KOPT-K1 (cell line): ENCODE measurements around the gene TMPO.
"Not testable (repeated sequence)": the region's sequence is repeated elsewhere in the genome, so short reads cannot be mapped to it uniquely, and the experiment has no call there.

Source experiments
- H3K27ac ChIP-seq: fragments of 200-600 bp; sonication (generic); 2 replicates; pipeline ENCODE4 v1.5.1; 2016; ENCODE audit warnings: antibody characterized with exemption, mild to moderate bottlenecking, low read depth, low read length; ENCODE audit not compliant: poor library complexity, severe bottlenecking
- H3K36me3 ChIP-seq: fragments of 200-600 bp; sonication (generic); 2 replicates; pipeline ENCODE4 v1.5.1; 2017; ENCODE audit warnings: antibody characterized with exemption, mild to moderate bottlenecking, low read length, moderate library complexity; ENCODE audit not compliant: insufficient read depth
- H3K9me3 ChIP-seq: fragments of 200-600 bp; sonication (generic); 2 replicates; pipeline ENCODE4 v1.5.1; 2017; ENCODE audit warnings: antibody characterized with exemption, low read length, mild to moderate bottlenecking; ENCODE audit not compliant: insufficient read depth, poor library complexity, severe bottlenecking

Gene TMPO

DNA sequence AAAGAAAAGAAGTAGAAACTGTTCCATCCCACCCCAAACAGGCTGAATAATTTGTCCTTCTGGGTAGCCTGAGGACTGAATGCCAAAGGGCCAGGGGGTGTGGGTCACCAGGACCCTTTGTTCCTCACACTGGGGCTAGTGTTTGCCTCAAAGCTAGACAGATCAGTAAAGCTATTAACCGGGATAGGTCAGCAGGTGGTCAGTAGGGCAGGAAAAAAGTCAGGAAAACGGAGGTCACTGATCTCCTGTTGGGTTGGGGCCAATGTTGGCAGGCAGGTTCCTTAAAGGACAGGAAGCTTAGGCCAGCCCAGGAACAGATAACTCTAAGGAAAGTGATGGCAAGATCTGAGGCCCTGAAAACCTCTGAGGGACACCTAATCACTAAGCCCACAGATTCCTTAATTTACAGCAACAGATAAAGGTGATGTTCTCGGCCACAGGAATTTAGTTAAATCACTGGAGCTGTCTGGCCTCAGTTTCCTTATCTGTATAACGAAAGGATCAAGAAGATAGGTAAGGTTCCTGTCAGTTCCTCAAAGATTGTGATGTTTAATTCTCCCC lies 22.7 kb upstream of the TMPO start:
- Histone ChIP-seq H3K9me3 (no peaks in the 10 kb centered on the region), H3K27ac (no peak overlapping the region), H3K36me3 (no peaks in the 10 kb centered on the region)

GRCh38 chr12:98501266-98501629 lies 14.1 kb upstream of the TMPO start:
- H3K36me3 ChIP-seq, H3K9me3 ChIP-seq, H3K27ac ChIP-seq: not testable (repeated sequence)

DNA sequence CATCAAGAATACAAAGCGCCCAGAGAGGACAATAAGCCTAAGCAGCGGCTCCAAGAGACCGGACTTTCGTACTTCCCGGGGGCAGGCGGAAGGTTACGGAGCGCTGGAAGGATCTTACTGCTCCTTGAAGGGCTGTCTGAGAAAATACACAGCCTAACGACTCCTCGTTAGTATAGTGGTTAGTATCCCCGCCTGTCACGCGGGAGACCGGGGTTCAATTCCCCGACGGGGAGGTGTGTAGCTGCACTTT lies 12.1 kb upstream of the TMPO start:
- Histone ChIP-seq H3K27ac (peak overlapping the region; percentile 93), H3K36me3 (no peaks in the 10 kb centered on the region), H3K9me3 (no peaks in the 10 kb centered on the region)

GRCh38 chr12:98503592-98504367 lies 11.6 kb upstream of the TMPO start:
- Histone ChIP-seq H3K36me3 (no peaks in the 10 kb centered on the region), H3K27ac (peak overlapping the region; percentile 93), H3K9me3 (no peaks in the 10 kb centered on the region)

- Histone ChIP-seq H3K36me3 (no peaks in the 10 kb centered on the region), H3K9me3 (no peaks in the 10 kb centered on the region), H3K27ac (peak overlapping the region; percentile 93)
These were observed 11.1 kb upstream of the TMPO start for GRCh38 chr12:98504368-98504617.

DNA sequence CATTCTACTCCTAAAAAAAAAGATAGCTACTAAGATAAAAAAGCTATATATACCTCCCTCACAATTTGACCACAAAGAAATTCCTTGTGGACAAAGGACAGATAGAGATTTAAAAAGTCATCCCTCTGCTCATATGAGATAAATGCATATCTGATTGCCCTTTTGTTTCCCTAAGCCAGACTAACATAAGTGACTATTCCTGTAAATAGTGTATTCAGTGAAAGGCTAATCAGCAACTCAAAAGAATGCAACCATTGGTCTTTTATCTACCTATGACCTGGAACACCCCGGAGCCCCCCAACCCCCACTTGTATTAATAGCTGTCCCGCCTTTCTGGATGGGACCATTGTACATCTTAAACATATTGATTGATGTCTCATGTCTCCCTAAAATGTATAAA lies 6.3 kb upstream of the TMPO start:
- Histone ChIP-seq H3K27ac (no peak overlapping the region), H3K36me3 (no peaks in the 10 kb centered on the region)

DNA sequence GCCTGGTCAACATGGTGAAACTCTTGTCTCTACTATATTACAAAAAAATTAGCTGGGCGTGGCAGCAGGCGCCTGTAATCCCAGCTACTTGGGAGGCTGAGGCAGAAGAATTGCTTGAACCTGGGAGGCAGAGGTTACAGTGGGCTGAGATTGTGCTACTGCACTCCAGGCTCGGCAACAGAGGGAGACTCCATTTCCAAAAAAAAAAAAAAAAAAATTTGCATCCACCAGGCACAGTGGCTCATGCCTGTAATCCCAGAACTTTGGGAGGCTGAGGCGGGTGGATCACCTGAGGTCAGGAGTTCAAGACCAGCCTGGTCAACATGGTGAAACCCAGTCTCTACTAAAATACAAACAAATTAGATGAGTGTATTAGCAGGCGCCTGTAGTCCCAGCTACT lies 3.6 kb upstream of the TMPO start:
- H3K27ac ChIP-seq, H3K36me3 ChIP-seq, H3K9me3 ChIP-seq: not testable (repeated sequence)

More for the DNA sequence above, 6.3 kb upstream of the TMPO start:
- H3K9me3 ChIP-seq: no peaks in the 10 kb centered on the region

GRCh38 chr12:98513379-98514322 lies 1.7 kb upstream of the TMPO start:
- H3K36me3 ChIP-seq: peaks cover 20% of the 10 kb centered on the region
- peak overlapping the region; percentile 99 for H3K27ac ChIP-seq
- H3K9me3 ChIP-seq: no peaks in the 10 kb centered on the region

- H3K36me3 ChIP-seq: peaks cover 31% of the 10 kb centered on the region
- peak overlapping the region; percentile 99 for H3K27ac ChIP-seq
- no peaks in the 10 kb centered on the region for H3K9me3 ChIP-seq
These were observed 456 bp upstream of the TMPO start for GRCh38 chr12:98514982-98515286.

GRCh38 chr12:98516111-98516873 lies 902 bp downstream of the TMPO start:
- Histone ChIP-seq H3K36me3 (peaks cover 43% of the 10 kb centered on the region), H3K27ac (peak overlapping the region; percentile 99), H3K9me3 (no peaks in the 10 kb centered on the region)

GRCh38 chr12:98519257-98519907 lies 4.0 kb downstream of the TMPO start:
- no peak overlapping the region for H3K27ac ChIP-seq

DNA sequence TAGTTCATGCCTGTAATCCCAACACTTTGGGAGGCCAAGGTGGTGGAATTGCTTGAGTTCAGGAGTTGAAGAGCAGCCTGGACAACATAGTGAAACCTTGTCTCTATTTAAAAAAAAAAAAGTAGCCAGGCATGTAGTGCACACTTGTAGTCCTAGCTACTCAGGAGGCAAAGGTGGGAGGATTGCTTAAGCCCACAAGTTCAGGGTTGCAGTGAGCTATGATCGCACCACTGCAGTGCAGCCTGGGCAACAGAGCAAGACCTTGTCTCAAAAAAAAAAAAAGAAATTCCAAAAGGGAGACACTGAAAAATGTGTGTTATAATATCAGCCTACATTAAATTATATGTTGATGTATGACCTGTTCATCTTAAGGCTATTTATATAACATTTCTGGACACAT lies 14.7 kb downstream of the TMPO start:
- Histone ChIP-seq H3K27ac (no peak overlapping the region), H3K9me3 (no peaks in the 10 kb centered on the region), H3K36me3 (peaks cover 100% of the 10 kb centered on the region)

More at GRCh38 chr12:98519257-98519907, 4.0 kb downstream of the TMPO start:
- Histone ChIP-seq H3K36me3 (peaks cover 74% of the 10 kb centered on the region), H3K9me3 (no peaks in the 10 kb centered on the region)

GRCh38 chr12:98532687-98533304 lies 17.4 kb downstream of the TMPO start:
- H3K36me3 ChIP-seq: peaks cover 100% of the 10 kb centered on the region
- H3K27ac ChIP-seq: no peak overlapping the region
- H3K9me3 ChIP-seq: no peaks in the 10 kb centered on the region

- H3K27ac ChIP-seq: no peak overlapping the region
- peaks cover 100% of the 10 kb centered on the region for H3K36me3 ChIP-seq
- no peaks in the 10 kb centered on the region for H3K9me3 ChIP-seq
These were observed 18.4 kb downstream of the TMPO start for GRCh38 chr12:98533723-98534251.
